ENCODE results near the gene FGF18.

The FGF18 gene

GRCh38 chr5:171432076-171432475 is 12.6 kb downstream of the FGF18 start:
- no peak for TF ChIP-seq CTCF (IDR thresholded peaks at IDR 0.05; ENCODE audit: insufficient read depth, low read depth, low read length, missing control alignments)
- no peak for DNase-seq (ENCODE audit: low read depth)
- H3K4me3 ChIP-seq (ENCODE audit: low read depth, low read length) = no peak overlapping the region

- no peak overlapping the region for H3K4me3 ChIP-seq (ENCODE audit: low read depth, low read length)
- no peak for DNase-seq (ENCODE audit: low read depth)
- TF ChIP-seq CTCF (IDR thresholded peaks at IDR 0.05; ENCODE audit: insufficient read depth, low read depth, low read length, missing control alignments) = no peak
Measured at GRCh38 chr5:171432583-171433351, 13.3 kb downstream of the FGF18 start.

- DNase-seq (ENCODE audit: low read depth) = no peak
- TF ChIP-seq CTCF (IDR thresholded peaks at IDR 0.05; ENCODE audit: insufficient read depth, low read depth, low read length, missing control alignments) = no peak
Measured at GRCh38 chr5:171433352-171433698, 13.9 kb downstream of the FGF18 start.

GRCh38 chr5:171433982-171434676 is 14.7 kb downstream of the FGF18 start:
- TF ChIP-seq CTCF (IDR thresholded peaks at IDR 0.05; ENCODE audit: insufficient read depth, low read depth, low read length, missing control alignments) = no peak
- H3K4me3 ChIP-seq (ENCODE audit: low read depth, low read length) = no peak overlapping the region
- no peak for DNase-seq (ENCODE audit: low read depth)

More at GRCh38 chr5:171433352-171433698, 13.9 kb downstream of the FGF18 start:
- H3K4me3 ChIP-seq (ENCODE audit: low read depth, low read length) = no peak overlapping the region

GRCh38 chr5:171434874-171435273 is 15.4 kb downstream of the FGF18 start:
- no peak overlapping the region for H3K4me3 ChIP-seq (ENCODE audit: low read depth, low read length)
- no peak for TF ChIP-seq CTCF (IDR thresholded peaks at IDR 0.05; ENCODE audit: insufficient read depth, low read depth, low read length, missing control alignments)
- no peak for DNase-seq (ENCODE audit: low read depth)

- no peak overlapping the region for H3K4me3 ChIP-seq (ENCODE audit: low read depth, low read length)
- no peak for DNase-seq (ENCODE audit: low read depth)
- TF ChIP-seq CTCF (IDR thresholded peaks at IDR 0.05; ENCODE audit: insufficient read depth, low read depth, low read length, missing control alignments) = no peak
Measured at GRCh38 chr5:171435908-171436307, 16.5 kb downstream of the FGF18 start.

Data from GM12865 (cell line).